NAMALWA (cell line): Measurements from ENCODE around the gene SRC.

Experiments used
- DNase-seq: peaks from one replicate; pipeline ENCODE4 v3.0.0-alpha.2; 2015; ENCODE audit warnings: low spot score

The SRC gene

DNA sequence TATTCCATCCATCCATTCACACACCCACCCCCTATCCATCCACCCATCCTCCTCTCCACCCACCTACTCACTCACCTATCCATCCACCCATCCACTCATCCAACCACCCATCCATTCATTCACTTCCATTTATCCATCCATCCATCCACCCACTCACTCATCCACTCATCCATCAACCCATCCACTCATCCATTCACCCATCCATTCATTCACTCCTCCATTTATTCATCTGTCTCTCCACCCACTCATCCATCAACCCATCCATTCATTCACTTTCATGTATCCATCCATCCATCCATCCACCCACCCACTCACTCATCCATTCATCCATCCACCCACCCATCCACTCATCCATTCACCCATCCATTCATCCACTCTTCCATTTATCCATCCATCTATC lies 84.1 kb downstream of the SRC start:
- no peak for DNase-seq

DNA sequence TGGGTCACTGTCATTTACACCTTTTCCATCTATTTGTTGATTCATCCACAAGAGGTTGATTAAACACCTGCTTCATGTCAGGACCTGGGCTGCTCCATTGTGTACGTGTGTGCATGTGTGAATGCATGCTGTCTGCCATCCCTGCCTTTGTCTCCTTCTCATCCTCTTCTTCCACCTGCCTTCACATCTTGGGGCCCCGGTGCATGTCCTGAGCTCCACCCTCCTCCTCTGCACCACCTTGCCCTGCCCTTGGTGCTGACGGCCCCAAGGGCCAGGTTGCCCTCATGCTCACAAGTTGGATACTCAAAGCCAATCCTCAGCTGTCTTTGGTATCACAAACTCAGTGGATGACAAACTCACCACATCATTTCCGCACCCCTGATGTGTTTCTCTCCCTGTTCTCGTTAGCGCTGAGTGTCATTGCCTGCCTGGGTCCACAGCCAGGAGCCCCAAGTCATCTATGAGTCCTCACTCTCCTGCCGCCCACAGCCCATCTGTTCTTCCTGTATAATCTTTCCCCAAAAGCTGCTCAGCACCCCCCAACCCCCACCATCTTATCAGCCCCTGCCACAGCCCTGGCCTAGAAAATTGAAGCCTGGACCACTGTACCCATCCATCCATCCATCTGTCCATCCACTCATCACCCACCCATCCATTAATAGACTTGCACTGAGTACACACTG lies 85.0 kb downstream of the SRC start:
- no peak for DNase-seq

DNA sequence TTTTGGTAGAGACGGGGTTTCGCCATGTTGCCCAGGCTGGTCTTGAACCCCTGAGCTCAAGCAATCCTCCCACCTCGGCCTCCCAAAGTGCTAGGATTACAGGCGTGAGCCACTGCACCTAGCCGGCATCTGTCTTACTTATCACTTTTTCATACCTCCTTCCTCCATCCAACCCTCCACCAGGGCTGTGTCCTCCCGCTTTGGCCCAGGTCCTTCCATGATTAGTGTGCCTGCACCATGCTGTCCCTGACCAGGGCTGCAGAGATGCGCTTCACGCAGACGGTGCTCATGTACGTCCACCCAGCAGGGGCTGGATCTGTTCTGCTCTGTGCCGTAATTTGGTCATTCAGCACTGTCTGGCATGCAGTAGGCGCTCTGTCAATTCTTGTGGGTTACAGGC lies 85.8 kb downstream of the SRC start:
- no peak for DNase-seq

DNA sequence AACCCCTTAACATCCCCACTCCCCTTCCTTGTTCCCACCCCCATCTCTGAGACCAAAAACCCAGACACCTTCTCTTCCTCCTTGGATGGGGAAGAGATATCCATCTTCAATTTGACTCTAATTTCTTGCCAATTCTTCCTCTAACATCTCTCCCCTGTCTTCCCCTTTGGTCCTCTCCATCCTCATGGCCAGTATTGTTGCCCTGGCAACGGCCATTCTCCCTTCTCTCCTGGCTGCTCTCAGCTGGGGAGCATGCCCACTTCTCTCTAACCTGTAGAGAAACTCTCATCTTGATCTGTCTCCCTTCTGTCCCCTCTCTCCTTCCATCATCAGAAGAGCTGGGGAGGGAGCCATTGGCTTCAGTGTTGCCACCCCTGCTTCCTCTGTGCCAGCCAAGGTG lies 86.7 kb downstream of the SRC start:
- no peak for DNase-seq

DNA sequence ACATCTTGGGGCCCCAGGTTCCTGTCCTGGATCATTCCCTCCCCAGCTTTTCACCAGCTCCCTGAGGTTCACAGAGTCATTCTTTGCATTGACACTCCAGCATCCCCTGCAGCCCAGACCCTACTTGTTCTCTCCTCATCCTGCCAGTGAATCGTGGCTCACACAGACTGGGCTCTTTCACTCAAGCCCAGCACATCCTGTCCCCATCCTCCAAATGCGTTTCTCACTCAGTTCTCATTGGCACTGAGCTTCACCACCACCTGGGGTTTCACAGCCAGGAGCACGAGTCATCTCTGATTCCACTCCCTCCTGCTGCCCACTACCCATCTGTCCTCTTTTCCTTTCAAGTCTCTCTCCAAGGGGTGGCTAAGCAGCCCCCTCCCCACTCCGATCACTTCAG lies 89.7 kb downstream of the SRC start:
- DNase-seq = no peak

DNA sequence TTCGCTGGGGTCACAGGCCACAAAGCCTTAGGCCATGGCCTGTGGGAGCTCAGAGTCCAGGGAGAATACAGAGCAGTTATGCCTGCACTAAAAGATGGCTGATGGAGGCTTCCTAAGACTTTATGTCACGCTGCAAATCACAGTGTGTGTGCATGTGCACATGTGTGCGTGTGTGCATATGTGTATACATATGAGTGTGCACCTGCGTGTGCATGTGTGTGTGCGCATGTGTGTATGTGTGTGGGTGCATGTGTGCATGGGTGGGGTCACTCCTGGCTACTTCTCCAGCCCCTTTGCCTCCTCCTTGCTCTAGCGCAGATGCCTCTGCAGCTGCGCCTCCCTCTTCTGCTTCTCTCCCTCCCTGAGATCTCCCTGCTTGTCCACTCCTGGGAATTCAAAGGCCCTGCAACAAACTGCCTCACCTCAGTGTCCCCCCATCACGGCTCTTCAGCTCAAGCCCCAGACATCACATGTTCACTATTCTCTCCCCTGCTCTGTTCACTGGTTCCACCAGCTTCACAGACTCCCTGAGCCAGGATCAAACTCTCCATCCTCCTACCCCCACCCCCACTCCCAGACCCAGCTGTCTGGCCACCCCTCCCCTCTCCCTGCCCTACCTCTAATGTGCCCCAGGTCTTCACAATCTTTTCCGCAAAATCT lies 90.7 kb downstream of the SRC start:
- DNase-seq = no peak

DNA sequence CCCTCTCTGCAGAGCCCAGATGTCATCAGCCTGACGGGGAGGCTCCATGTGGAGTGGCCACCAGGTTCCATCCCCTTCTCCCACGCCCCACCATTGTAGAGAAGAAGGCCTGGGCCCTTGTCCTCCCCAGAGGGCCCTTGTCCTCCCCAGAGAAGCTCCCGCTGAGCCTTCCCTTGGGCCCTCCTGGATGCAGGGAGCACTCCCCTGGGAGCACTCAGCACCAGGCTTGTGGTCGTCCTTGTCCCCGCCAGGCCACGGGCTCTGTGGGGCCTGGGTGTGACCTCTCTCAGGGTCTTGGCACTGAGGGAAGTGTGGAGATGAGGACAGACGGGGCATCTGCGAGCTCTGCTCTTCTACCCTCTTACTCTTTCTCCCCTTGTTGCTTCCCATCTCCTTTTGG lies 91.7 kb downstream of the SRC start:
- no peak for DNase-seq

DNA sequence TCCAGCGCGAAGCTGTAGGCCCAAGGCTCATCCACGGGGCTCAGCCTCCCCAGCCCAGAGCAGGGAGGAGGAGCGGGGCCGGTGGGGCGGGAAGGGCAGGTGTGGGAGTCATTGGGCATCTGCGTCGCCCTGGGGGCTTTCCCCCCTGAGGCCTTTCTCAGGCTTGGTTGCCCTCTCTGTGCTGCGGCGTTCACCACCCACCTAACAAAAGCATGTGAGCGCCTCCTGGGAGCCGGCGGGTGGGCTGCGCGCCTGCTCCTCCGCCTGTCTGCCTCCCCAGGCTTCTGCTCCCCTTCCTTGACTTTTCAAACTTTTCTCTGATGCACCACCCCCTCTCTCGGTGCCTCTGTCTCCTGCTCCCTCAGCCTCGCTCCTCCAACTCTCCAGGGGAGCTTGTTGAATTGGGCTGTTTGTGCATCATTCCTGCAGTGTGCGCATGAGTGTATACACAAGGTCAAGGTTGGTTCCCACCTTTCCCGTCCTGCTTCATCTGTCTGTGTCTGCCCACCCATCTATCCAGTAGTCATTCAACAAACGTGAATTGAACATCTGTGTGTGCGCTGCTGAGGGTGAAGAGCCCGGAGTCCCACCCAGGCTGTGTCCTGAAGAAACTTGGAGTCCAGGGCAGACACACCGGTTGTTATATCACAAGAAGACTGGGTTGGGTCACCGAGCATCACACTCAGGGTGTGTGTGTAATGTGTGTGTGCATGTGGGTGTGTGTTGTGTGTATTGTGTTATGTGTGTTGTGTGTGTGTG lies 92.7 kb downstream of the SRC start:
- DNase-seq = no peak

DNA sequence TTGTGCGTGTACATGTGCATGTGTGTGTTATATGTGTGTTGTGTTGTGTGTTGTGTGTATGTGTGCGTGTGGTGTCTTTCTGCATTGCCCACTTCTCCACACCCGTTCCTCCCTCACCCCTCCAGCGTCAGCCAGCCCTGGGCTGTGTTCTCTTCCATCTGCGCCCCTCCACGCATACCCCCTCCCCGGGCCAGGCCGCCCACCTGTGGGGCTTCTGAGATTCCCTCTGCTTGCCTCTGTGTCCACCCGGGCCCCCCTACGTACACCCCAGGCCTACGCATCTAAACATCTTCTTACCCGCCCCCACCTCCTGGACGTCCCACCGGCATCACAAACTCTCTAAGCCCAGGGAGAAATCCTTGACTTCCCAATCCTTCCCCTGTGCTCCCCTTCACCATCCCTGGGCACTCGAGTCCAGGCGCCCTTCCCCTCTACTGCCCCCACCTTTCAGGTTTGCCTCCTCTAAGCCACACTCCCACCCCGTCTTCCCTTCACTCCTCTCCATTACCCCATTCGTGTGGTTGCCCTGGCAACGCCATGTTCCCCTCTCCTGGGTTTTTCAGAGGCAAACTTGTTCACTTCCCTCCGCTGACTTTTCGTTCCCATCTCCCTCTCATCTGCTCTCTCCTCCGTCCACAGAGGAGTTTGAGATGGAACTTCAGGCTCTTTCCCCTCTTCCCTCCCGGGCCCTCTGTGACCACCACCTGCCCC lies 93.4 kb downstream of the SRC start:
- no peak for DNase-seq

DNA sequence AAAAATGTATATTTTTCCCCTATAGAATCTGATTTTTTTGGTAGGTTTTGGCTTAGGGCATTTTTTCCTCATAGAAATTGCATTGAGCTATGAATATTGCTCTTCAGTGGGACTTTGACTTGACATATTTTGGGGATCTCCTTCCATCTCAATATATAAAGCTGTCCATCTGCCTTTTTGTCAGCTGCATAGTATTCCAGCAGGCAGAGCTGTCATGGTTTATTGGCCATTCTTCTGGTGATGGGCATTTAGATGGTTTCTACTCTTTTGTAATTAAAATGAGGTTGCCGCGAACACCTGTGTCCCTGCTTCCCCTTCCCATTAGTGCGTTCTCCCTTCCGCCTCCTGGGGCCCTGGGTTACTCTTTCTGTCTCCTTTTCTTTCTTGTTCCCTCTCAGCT lies 95.1 kb downstream of the SRC start:
- DNase-seq = no peak

DNA sequence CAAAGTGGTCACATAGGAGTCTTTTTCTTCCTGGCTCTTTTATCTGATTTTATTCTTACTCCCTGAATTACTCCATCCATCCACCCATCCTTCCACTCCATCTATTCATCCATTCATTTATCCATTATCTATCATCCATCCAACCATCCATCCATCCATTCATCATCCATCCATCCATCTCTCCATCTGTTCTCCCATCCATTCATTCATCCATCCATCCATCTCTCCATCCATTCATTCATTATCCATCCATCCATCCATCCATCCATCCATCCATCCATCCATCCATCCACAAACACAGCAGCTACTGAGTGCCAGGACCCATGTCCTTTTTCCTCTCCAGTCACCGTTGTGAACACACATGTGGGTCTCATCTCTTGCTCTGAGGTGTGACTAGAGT lies 96.6 kb downstream of the SRC start:
- no peak for DNase-seq

DNA sequence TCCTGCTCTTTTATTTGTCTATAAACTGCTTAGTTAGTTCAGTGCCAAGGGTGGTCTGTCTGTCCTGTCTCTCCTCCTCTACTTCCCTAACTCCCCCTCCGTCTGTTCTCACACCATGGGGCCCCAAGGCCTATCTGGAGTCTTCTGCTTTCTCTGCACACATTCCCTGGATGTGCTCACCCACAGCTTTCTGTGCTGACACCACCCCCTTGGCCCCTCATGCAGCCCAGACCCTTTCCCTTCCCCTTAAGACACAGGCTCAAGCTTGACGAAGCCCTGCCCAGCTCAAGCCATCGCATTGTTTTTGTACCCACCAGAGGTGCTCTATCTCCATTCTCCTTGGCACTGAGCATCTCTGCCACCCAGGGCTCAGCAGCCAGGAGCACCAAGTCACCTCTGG lies 97.0 kb downstream of the SRC start:
- no peak for DNase-seq

DNA sequence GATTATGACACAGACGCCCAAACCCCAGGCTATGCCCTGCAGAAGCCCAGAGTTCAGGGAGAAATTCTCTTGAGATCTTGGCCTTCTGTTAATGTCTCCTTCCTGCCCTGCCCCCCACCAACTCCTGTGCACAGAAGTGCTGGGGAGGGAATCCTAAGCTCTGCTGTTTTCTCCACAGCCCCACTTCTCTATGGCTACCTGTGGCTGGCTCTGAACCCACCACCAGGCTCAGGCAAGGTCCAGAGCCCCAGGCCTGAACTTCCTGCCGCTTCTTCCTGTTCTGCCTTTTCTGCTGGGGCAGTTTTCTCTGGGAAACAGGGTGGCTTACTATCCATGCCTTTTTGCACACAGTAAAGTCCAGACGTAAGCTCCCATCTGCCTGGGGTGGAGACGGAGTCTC lies 97.7 kb downstream of the SRC start:
- DNase-seq = no peak

DNA sequence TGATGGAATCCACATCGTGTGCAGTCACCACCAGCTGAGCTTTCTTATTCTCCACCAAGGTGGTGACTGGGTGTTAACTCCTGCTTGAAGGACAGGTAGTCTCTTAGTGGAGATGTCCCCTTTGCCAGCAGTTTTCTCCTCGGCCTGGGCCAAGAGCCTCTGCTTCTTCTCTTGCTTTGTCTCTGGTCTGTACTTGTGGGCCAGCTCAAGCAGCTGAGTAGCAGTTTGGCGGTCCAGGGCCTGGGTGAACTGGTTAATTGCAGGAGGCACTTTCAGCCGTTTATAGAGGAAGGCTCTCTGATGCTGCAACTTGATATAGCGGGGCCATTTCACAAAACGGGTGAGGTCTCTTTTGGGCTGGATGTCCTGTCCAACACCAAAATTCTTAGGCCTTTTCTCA lies 99.1 kb downstream of the SRC start:
- DNase-seq = no peak

DNA sequence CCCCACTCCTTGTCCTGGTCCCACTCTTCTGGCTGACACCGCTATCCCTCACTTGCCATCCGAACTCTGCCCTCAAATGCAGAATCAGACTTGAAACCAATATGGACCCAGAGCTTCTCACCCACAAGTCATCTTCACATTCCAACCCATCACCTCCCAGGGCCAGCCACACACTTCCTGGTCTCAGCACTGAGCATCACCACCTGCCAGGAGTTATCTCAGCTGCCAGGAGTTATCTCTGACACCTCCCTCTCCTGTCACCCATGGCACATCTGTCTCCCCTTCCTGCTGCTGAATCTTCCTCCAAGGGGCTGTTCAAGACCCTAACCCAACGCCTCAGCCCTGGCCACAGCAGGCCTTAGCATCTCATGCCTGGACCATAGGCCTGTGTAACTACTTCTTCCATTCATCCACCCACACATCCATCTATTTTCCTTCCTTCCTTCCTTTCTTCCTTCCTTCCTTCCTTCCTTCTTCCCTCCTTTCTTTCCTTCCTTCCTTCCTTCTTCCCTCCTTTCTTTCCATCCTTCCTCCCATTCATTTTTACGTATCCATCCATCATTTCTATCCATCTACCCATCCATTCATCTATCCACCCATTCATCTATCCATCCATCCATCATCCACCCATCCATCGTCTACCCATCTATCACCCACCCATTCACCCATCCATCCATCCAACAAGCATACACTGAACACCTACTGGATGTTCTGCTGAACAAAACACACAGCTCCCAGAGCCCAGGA lies 100.5 kb downstream of the SRC start:
- DNase-seq = no peak

DNA sequence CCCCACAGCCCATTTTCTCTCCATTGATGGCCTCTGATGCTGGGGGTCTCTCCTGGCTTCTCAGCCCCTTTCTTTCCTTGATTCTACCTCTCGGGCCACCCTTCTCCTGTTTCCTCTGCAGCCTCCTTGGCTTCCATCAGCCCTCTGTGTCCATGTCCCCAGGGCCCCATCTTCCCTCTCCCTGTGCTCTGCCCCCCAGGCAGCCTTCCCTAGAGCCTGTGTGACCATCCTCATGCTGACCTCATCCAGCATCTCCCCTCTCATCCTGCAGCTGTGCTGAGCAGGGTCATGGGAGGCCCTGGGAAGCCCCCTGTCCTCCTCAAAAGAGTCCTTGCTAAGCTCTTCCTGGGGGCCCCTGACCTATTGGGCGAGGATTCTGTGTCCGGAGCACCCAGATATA lies 101.7 kb downstream of the SRC start:
- no peak for DNase-seq

DNA sequence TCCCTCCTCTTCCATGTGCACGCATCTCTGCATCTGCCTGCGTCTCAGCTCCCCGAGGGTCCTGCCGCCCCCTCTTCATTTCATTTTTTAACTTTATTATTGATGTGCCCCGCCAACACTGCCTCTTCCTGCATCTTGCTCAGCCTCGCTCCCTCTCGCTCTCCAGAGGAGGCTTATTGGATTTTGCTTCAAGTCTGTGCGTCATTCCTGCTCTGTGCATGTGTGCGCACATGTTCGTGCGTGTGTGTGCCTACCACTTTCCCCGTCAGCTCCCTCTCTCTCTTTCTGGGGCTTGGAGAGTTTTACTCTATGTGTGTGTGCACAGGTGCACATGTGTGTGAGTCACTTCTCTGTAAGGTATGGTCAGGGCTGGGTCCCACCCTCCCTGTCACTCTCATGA lies 103.3 kb downstream of the SRC start:
- no peak for DNase-seq

DNA sequence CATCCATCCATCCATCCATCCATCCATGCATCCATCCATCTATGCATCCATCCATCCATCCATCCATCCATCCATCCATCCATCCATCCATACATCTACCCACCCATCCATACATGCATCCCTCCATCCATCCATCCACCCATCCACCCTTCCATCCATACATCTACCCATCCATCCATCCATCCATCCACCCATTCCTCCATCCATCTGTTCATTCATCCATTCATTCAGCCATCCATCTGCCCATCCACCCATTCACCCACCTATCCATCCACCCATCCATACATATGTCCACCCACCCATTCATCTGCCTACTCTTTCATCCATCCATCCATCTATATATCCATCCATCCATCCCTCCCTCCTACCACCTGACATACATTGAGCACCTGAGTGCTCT lies 104.4 kb downstream of the SRC start:
- DNase-seq = no peak

DNA sequence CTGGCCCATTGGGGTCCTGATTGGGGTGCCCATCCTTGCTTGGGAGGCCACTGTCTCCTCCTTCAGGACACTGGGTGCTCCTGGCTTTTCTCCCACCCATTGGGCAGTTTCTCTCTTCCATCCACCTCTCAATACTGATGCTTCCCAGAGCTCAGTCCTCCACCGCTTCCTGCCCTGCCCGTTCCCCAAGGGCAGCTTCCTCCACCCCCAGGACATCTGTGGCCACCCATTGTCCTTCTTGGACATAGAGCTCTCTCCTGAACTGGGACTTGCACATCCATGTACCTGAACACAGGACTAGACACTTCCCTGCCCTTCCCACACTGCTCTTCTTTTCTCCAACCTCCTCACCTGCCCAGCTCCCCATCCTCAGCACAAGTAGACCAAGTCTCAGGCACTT lies 105.7 kb downstream of the SRC start:
- no peak for DNase-seq

DNA sequence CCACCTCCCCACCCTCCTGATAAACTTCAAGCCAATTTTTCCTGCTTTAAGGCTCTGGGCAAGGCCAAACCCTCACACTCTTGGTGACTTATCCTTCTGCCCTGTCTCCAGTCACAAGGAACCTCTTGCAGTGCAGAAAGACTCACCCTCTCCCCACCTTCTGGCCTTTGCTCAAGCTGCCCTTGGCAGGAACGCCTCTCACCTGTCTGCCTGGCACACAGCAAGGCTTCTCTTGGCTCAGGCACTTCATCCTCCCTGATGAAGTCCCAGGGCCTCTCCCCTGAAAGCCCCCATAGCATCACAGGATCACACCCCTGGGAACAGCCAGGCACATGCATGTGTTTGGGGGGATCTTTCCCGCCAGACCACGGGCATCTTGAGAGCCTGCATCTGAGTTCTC lies 106.3 kb downstream of the SRC start:
- DNase-seq = no peak

DNA sequence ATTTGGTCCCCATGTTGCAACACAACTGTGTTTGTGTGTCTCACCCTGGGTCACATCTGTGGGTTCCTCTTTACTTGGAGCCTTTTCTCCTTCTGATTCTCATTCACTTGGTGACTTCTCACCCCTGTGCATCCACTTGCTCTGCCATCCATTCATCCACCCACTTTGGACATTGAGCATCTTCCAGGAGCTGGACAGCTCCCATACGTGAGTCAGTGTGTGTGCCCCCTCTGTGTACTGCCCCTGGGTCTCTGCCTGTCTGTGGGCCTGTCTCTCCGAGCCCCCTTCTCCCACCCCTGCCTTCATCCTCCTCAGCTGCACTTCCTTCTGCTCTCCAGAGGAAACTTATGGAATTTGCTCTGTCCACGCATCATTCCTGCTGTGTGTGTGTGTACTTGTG lies 107.3 kb downstream of the SRC start:
- DNase-seq = no peak

DNA sequence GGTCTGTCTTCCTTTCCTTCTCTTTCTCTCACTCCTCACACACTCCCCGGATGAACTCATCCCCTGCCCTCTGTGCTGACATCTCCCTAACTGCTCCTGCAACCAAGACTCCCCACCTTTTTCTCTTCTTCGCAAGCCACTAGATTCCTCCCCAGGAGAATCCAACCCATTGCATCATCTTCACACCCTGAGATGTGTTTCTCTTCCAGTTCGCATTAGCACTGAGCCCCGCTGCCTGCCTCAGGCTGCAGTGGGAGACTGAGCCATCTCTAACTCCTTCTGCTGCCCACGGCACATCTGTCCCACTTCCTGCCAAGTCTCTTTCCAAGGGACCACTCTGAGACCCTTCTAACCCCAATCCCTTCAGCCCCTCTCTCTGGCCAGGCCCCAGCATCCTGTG lies 107.9 kb downstream of the SRC start:
- no peak for DNase-seq
